Pulmonary artery endothelial cell (primary cell): ENCODE results near the gene REV1. TPM values are rescaled to one million over a fixed set of nuclear protein-coding genes. Genes with fewer than 3 reads are reported as not detected.
"Not testable (repeated sequence)": the region's sequence is repeated elsewhere in the genome, so short reads cannot be mapped to it uniquely, and the experiment has no call there.

ENCODE experiments used
- DNase-seq: peaks from one replicate; pipeline ENCODE4 v3.0.0-alpha.2; 2011; ENCODE audit warnings: low read depth, low spot score
- total RNA-seq: library from RNA; depleted of rRNA; stranded (reverse); fragments of >200 nt; gene quantifications from 2 replicates; pipeline ENCODE4 v1.2.3, GENCODE V29; 2014

REV1 gene
- total RNA-seq, 1 donor from 2014 or later: 32.1 TPM

DNA sequence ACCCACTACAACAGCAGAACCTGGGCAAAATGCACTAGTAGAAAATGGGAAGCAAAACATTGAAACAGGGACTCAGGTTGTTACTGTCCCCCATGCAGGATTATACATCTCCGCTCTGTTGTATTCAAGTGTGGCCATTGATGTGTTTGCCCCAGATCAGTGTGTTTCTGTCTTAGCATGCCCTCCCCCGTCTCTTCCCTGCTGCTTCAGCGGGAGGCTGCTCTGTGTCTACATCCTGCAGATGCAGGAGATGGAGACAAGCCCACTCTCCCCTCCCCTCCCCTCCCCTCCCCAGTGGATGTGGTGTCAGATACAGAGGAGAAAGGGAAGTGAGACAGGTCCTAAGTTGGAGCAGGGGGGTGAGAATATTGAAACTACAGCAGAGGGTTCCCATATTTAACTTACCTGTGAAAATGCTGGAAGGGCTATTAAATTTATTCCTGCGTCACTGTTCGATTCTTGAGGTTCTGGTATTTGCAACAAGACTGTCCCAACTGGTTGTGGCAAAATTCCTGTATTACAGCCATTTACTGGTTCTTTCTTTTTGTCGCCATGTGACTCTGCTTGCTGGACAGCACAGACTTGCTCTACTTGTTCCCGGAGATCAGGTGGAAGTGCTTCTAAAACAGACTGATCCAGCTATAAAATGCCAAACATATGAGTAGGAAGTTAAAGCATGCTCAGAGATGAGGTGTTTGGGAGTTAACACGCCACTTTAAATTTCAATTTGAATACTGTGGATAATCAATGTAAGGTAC is 85.6 kb downstream of the REV1 start:
- DNase-seq: no peak

DNA sequence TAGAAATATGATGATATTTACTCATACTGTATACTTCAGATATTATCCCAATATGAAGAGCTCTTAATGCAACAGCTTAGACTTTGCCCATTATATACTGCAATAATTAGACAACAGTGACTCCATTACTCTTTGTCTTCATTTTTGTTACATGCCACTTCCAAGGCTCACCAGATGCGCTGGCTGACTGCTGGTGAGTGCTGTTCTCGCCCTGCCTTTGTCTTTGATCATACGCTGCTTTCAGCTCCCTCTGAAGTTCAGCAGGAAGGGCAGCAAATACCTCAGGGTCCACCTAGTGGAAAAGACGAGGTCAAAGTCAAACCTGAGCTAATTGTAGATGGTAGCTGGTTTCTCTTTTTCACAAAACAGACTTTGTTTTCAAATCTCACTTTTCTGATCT is 86.3 kb downstream of the REV1 start:
- no peak for DNase-seq

DNA sequence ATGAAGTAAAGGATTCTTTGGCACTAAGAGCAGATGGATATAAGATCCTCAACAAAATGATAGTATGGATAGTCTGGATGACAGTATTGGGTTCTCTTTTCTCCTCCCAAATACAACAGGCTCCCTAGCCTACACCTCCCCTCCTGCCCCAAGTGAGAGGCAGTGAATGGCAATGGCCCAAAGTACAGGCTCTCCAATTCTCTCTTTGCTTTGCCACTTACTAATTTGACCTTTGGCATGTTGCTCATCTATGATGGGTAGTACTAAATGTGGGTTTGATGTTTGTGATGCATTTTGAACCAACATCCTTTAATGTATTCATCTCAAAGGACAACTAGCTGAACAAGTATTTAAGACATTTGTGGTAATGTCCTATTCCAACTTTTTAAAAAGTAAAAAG is 86.7 kb downstream of the REV1 start:
- DNase-seq: no peak

DNA sequence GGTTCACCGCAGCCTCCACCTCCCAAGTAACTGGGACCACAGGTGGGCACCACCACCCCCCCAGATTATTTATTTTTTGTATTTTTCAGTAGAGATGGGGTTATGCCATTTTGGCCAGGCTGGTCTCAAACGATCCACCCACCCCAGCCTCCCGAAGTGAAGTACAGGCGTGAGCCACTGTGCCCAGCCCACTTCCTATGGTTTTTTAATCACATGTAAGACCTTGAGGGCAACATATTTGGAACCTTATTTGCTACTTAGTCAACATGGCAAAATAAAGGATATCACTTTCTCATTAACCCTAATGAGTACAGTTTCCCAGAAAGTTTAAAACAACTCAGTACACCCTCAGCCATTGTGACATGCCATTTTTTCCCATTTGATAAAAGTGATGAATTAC is 88.0 kb downstream of the REV1 start:
- no peak for DNase-seq

DNA sequence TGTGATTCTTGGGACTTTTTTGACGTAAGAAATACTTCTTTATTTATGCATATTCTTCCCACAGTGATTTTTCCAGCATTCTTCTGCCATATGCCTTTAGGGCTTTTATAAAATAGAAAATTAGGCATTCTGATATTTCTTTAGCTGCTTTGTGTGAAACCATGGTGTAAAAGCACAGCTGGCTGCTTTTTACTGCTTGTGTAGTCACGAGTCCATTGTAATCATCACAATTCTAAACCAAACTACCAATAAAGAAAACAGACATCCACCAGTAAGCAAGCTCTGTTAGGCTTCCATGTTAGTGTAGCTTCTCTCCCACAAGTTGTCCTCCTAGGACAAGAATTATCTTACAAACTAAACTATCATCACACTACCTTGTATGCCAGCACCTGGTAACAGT is 90.0 kb downstream of the REV1 start:
- DNase-seq: no peak

DNA sequence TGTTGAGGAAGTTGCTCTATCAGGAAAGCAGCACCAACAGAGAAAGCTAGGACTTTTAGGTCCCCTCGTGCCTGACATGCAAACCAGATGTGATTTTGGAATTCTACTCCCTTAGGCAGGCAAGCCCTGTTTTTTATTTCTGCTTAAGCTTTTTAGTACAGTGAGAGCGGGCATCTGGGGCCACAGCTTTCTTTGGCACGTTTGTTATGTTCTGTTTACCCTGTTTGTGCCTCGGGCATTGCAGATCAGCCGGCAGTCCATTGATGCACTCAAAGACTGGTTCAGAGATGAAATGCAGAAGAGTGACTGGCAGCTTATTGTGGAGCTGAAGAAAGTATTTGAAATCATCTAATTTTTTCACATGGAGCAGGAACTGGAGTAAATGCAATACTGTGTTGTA is 90.8 kb downstream of the REV1 start:
- no peak for DNase-seq

DNA sequence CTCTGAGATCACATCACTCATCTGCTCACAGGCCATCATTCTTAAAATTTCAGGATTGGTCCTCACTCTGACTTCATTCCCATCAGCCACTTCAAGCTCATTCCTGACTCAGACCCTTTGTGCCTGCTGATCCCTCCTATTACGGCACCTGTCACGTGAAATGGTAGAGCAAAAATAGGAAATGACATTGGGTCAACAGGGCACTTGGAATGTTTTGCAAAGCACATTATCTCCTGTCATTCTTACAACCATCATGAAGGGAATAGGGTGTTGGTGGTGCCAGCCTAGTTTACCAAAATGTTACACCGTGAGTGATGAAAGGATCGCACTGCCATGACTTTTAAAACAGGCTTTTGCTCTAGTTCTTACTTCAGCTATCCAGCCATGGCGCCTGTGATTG is 91.5 kb downstream of the REV1 start:
- no peak for DNase-seq

DNA sequence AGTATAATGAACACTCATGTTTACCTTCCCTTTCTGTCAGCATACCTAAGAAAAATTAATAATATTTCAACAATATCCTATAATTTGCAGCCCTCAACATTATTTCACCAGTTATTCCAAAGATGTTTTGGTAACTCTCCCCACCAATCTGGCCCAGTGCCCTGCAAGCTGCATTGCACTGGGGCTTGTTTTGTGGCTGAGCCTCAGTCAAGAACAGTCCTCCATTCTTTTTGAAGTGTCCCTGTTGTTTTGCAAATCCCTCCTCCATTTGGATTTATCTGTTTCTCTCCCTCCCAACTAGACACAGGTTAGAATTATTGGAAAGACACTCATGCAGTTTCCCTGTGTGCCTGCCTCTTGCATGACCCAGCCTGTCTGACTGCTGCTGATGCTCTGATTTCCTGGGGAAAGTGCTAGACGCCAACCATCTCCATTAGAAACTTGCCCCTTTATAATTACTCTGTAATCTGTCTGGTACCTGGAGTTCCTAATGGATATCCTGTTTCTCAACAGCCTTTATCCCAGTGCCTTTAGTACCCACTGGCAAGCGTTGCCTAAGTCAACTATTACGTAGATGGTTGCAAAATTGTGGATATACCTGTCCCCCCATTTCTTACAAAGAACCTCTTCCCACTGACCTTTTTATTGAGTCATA is 92.4 kb downstream of the REV1 start:
- no peak for DNase-seq

DNA sequence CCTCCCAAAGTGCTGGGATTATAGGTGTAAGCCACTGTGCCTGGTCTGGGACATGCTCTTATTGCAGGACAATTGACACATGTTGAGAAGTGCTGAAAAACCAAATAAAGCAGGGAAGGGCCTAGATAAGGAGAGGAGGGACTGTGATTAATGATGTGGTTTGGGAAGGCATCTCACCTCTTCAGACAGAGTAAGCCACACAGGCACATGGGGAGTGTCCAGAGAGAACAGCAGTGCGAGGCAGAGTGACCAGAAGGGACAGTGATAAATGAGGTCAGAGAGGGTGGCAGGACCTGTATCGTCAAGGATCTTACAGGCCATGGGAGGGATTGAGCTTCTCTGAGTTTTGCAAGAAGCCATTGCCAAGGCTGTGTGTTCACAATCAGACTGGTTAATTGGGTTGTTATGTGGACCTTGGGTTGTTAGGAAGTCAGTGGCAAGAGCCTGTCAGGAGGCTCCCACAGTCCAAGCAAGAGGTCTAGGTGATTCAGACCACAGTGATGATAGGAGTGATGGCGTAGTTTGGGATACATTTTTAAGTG is 94.2 kb downstream of the REV1 start:
- DNase-seq: no peak

DNA sequence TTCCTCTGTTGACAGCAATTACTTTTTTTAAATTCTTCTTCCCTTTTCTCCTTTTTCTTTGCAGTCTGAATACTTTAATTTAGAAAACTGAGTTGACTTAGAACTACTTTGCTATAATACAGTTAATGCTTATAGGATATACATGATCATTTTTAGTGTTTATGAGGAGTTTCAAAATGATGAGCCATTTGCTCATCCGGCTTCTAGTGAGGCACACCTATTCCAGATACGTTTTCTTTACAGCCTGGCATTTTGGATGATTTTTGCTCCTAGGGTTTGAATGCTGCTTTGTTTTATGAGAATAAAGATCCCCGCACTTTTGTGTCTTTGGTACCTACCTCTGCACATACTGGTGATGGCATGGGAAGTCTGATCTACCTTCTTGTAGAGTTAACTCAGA is 99.9 kb downstream of the REV1 start:
- DNase-seq: no peak

DNA sequence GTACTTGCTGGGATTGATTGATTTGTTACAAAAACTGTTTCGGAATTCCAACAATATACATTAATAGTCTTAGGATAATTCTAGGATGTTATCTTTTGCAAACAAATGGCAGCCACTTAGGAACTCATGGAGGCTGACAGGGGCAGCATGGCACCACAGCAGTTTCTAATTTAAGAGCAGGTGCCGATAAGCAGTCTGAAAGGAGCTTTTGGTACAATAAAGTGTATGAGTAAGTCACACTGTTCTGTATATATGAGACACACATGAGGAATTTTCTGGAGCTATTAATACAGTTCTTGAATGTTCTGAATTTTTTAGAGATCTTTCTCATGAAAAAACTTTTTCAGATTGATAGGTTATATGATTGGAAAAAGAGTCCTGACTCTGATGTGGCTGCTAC is 100.4 kb downstream of the REV1 start:
- DNase-seq: no peak

DNA sequence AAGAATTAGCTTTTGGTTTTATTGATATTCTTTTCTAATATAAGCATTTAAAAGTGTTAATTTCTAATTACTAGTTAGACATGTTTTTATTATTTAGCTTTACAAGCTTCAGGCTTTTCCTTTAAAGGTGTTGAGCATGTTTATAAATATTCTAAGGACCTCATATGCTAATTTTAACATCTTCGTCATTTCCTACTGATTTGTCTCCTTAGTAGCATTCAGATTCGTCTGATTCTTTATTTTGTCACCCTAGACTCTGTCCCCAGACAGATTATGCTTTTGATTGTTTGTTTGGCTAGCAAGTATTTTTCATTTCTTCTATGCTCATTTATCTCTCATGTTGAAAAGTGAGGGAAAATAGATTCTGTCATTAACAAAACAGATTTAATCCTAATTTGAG is 100.9 kb downstream of the REV1 start:
- DNase-seq: no peak

DNA sequence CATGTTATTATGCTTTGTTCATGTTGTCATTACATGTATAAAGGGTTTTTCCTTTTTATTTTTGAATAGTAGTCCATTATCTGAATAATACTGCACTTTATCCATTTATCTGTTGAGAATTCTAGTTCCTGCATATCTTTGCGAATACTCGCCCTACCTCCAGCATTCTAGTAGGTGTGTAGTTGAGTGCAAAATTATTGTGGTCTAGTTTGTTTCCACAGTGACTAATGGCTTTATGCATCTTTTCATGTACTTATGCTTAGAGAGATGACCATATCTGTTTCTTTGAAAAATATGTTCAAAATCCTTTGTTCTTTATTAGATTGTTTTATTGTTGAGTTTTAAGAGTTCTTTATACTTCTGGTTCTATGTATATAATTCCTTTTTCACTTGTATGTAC is 103.8 kb downstream of the REV1 start:
- no peak for DNase-seq

DNA sequence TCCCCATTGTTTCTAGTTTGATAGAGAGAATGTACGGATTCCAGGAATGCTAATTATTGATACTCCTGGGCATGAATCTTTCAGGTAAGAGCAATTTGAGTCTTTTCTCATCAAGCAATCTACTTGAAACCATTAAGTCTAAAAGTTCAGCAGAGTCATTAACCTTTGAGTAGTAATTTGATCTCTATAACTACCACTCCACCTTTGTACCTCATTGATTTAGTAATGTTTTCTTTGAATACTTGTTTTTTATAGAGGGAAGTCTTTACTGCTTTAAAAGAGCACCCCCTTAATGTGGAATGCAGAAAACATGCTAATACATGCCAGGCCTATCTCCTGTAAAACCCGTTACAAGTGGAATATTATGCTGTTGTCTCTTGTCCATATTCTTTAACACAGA is 107.7 kb downstream of the REV1 start:
- no peak for DNase-seq

DNA sequence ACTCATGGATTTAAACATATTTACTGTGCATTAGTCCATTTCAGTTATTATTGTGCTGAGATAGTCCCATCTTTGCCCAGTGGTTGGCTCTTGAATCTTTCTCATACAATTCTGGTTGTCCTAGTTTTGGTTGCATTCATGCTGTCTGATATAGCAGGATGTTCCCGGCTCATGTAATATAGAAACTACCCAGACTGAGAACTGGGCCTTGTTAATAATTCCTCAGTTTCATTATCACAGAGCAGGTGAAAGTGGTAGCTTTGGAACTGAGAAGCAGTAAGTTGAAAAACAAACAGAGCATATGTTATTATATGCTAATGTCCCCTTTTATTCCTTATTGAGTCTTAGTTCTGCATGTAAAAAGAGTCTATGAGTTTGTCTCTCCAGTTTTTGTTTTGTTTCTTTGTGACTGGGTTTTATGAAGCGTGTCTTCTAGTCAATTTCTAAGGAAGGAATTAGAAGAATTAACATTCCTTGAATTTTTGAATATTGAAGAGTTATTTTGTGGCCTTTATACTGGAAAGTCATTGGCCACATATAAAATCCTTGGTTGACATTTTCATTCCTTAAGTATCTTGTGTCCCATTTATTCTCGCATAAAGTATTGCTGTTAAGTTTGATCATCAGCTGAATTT is 109.3 kb downstream of the REV1 start:
- no peak for DNase-seq

DNA sequence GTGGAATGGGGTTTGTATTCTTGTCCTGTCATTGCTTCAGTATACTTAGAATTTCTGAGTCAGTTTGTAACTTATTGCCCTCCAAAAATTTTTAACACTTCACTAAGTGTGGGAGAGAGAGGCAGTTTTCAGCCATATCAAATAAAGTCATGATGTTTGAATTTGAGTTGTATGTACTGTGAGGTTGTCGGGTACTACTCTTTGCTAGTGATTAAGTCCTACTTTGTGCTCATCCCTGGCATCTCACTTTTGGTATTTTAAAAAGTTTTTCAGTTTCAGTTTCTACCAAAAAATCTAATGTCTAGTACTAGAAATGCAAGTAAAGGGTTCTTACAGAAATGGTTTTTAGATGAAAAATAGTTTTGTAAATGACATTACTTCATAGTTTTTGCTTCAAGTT is 111.9 kb downstream of the REV1 start:
- DNase-seq: no peak

DNA sequence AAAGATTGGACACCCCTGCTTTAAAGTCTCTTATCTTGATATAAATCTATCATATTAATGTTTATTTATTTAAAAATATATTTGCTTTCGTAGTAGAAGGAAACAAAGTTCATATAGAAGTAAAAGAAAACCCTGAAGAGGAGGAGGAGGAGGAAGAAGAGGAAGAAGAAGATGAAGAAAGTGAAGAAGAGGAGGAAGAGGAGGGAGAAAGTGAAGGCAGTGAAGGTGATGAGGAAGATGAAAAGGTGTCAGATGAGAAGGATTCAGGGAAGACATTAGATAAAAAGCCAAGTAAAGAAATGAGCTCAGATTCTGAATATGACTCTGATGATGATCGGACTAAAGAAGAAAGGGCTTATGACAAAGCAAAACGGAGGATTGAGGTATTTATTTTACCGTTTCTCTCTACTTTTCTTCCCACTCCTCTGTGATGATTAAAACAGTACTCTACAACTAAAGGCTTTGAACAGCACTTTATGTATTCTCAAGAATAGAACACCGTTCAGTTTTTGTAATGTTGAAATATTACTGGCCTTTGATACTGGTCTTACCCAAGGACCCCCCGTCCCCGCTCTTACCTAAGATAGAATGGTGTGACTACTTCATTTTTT is 113.5 kb downstream of the REV1 start:
- no peak for DNase-seq

DNA sequence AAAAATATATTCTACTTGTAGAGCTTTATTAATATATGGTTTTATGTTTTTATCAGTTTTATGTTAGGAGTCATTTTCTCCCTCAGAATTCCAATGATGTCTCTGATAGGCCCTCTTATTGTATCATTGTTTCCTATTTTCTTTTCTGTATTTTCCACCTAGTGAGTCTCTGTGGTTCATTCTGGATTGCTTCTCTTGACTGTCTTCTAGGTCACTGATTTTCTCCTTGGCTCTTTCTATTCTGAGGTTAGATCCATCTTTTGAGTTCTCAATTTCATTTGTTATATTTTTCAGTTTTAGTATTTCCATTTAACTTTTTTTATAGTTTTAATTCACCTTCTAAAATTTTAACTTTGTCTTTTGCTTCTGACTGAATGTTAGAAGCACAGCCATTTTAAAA is 115.1 kb downstream of the REV1 start:
- no peak for DNase-seq

DNA sequence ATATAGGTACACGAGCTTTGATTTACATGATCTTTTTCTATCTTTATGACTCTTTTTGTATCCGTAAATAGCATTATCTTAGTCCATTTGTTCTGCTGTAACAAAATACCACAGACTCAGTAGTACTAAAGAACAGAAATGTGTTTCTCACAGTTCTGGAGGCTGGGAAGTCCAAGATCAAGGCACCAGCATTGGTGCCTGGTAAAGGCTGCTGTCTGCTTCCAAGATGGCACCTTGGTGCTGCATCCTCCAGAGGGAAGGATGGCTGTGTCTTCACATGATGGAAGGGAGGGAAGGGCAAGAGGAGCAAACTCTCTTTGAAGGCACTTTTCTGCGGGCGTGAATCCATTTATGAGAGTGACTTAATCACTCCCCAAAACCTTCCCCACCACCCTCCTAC is 116.7 kb downstream of the REV1 start:
- DNase-seq: no peak

DNA sequence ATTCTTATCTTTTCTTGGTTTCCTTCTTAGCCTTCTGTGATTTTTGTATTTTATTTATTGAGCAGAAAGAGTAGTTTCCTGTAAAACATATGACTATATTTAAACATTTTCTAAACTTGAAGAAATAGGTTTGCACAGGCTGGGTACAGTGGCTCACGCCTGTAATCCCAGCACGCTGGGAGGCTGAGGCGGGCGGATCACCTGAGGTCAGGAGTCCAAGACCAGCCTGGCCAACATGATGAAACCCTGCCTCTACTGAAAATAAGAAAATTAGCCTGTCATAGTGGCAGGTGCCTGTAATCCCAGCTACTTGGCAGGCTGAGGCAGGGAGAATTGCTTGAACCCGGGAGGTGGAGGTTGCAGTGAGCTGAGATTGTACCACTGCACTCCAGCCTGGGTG is 121.0 kb downstream of the REV1 start:
- not testable (repeated sequence) for DNase-seq

DNA sequence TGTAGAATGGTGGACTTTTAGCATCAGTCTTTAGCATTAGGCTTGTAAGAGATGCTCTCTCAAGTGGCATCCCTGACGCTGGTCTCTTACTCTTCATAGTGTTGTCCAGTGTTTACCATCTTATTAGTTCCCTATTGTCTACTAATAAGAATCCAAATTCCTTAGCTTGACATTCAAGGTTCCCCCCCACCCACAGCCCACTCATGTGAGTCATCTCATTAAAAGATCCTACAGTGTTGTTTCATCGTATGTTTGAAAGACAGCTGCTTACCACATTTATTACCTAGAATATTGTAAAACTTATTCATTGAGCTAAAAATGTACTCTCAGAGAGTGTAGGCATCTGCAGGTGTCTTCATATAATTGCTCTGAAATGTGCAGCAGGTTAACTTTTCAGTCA is 124.2 kb downstream of the REV1 start:
- no peak for DNase-seq

DNA sequence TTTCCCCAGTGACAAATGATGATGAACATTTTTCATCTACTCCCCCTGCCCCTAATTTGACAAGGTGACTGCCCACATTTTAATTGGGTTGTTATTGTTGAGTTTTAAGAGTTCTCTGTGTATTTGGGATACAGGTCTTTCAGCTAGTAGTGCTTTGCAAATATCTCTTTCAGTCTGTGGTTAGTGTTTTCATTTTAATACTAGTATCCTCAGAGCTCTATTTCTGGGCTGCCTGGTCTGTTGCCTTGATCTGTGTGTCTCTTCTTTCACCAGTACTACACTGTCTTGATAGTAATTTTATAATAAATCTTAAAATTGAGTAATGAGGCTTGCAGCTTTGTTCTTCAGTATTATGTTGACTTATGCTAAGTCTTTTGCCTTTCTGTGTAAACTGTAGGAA is 133.0 kb downstream of the REV1 start:
- DNase-seq: no peak
